OCI-LY1 (cell line): ENCODE measurements around the gene EFHD2.

Experiments used
- H2AFZ ChIP-seq: fragments of 200-600 bp; sonication (generic), shearing (Covaris generic); 2 replicates; pipeline ENCODE4 v1.6.0; 2014; ENCODE audit warnings: antibody characterized with exemption, mild to moderate bottlenecking, low read length
- H3F3A ChIP-seq: fragments of 200-600 bp; sonication (generic), shearing (Covaris generic); 2 replicates; pipeline ENCODE4 v1.6.0; 2014; ENCODE audit warnings: mild to moderate bottlenecking, antibody characterized with exemption, low read length, moderate library complexity; ENCODE audit not compliant: insufficient read depth
- H3K27ac ChIP-seq: fragments of 200-600 bp; sonication (generic); 2 replicates; pipeline ENCODE4 v1.5.1; 2014; ENCODE audit warnings: low read length, mixed run types, mild to moderate bottlenecking, low read depth; ENCODE audit not compliant: poor library complexity, severe bottlenecking
- H3K27me3 ChIP-seq: fragments of 200-600 bp; sonication (generic); 2 replicates; pipeline ENCODE4 v1.6.0; 2014; ENCODE audit warnings: antibody characterized with exemption, mild to moderate bottlenecking, low read length, moderate library complexity; ENCODE audit not compliant: insufficient read depth
- H3K36me3 ChIP-seq: fragments of 200-600 bp; sonication (generic); 2 replicates; pipeline ENCODE4 v1.6.1; 2014; ENCODE audit warnings: mild to moderate bottlenecking, antibody characterized with exemption, low read length, moderate library complexity, mixed read lengths; ENCODE audit not compliant: insufficient read depth
- H3K4me1 ChIP-seq: fragments of 200-600 bp; sonication (generic); 2 replicates; pipeline ENCODE4 v1.5.1; 2014; ENCODE audit warnings: mild to moderate bottlenecking, low read length, moderate library complexity; ENCODE audit not compliant: insufficient read depth, severe bottlenecking
- H3K4me2 ChIP-seq: fragments of 200-600 bp; sonication (generic), shearing (Covaris generic); 2 replicates; pipeline ENCODE4 v1.6.1; 2014; ENCODE audit warnings: low read length
- H3K4me3 ChIP-seq: fragments of 200-600 bp; sonication (generic); 2 replicates; pipeline ENCODE4 v1.5.1; 2014; ENCODE audit warnings: low read length, low read depth, mild to moderate bottlenecking, mixed read lengths; ENCODE audit not compliant: poor library complexity, severe bottlenecking
- H3K79me2 ChIP-seq: fragments of 200-600 bp; shearing (Covaris generic); 2 replicates; pipeline ENCODE4 v1.6.1; 2016; ENCODE audit warnings: mixed run types, low read length, mixed read lengths; ENCODE audit not compliant: insufficient read depth
- H3K9ac ChIP-seq: fragments of 200-600 bp; sonication (generic), shearing (Covaris generic); 2 replicates; pipeline ENCODE4 v1.6.1; 2014; ENCODE audit warnings: mild to moderate bottlenecking, low read length, mixed read lengths
- H3K9me2 ChIP-seq: fragments of 200-600 bp; sonication (generic), shearing (Covaris generic); 2 replicates; pipeline ENCODE4 v1.6.1; 2014; ENCODE audit warnings: low read depth, mild to moderate bottlenecking, low read length, mixed read lengths
- H3K9me3 ChIP-seq: fragments of 200-600 bp; shearing (Covaris generic); 2 replicates; pipeline ENCODE4 v1.6.1; 2014; ENCODE audit warnings: low read length, mixed read lengths
- H4K20me1 ChIP-seq: fragments of 200-600 bp; sonication (generic), shearing (Covaris generic); 2 replicates; pipeline ENCODE4 v1.6.0; 2016; ENCODE audit warnings: mild to moderate bottlenecking, low read length; ENCODE audit not compliant: insufficient read depth
- CTCF ChIP-seq: fragments of 200-600 bp; sonication (generic), shearing (Covaris generic); IDR thresholded peaks from 2 replicates; pipeline ENCODE4 v1.5.1; 2017; ENCODE audit warnings: mild to moderate bottlenecking, antibody characterized with exemption, low read length, moderate library complexity, mixed read lengths
- EZH2 ChIP-seq: fragments of 200-600 bp; sonication (generic), shearing (Covaris generic); IDR thresholded peaks from 2 replicates; pipeline ENCODE4 v1.8.0; 2017; ENCODE audit warnings: borderline replicate concordance, mixed run types, mild to moderate bottlenecking, antibody characterized with exemption, low read length, moderate library complexity, mixed read lengths

Gene EFHD2

DNA sequence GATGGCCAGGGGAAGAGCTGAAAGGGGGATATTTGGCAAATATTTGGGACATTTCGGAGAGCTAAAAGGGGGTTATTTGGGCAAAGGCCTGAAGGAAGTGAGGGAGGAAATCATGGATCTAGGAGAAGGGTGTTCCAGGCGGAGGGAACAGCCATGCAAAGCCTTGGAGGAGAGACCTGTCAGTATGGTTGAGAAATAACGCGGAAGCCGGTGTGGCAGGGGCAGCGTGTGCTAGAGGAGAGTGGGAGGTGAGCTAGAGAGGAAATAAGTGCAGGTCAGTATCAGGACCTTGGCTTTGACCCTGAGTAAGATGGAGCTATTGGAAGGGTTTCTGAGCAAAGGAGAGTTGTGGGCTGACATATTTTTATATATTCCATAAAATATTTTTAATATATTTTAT lies 31.6 kb downstream of the EFHD2 start:
- no peak overlapping the region for H2AFZ ChIP-seq

GRCh38 chr1:15442119-15442518 lies 32.4 kb downstream of the EFHD2 start:
- Histone ChIP-seq H3K4me3 (no peak overlapping the region), H3K79me2 (no peaks in the 10 kb centered on the region), H3K9ac (no peak overlapping the region), H3K27ac (no peak overlapping the region), H3K36me3 (no peaks in the 10 kb centered on the region), H4K20me1 (no peaks in the 10 kb centered on the region), H2AFZ (no peak overlapping the region), H3K4me2 (no peak overlapping the region), H3K9me2 (no peaks in the 10 kb centered on the region), H3K9me3 (no peaks in the 10 kb centered on the region), H3F3A (no peaks in the 10 kb centered on the region), H3K4me1 (no peaks in the 10 kb centered on the region), H3K27me3 (no peaks in the 10 kb centered on the region; the same call in 1 of the 2 replicates)
- TF ChIP-seq CTCF (no peak), EZH2 (no peak)

More for the DNA sequence above, 31.6 kb downstream of the EFHD2 start:
- no peaks in the 10 kb centered on the region for H4K20me1 ChIP-seq
- H3K9me2 ChIP-seq = no peaks in the 10 kb centered on the region
- no peaks in the 10 kb centered on the region for H3K36me3 ChIP-seq
- H3K79me2 ChIP-seq = no peaks in the 10 kb centered on the region
- H3F3A ChIP-seq = no peaks in the 10 kb centered on the region
- no peak overlapping the region for H3K9ac ChIP-seq
- no peaks in the 10 kb centered on the region for H3K9me3 ChIP-seq
- no peak overlapping the region for H3K27ac ChIP-seq
- no peak overlapping the region for H3K4me2 ChIP-seq
- no peak overlapping the region for H3K4me3 ChIP-seq
- H3K4me1 ChIP-seq = no peaks in the 10 kb centered on the region
- no peaks in the 10 kb centered on the region; the same call in 1 of the 2 replicates for H3K27me3 ChIP-seq
- TF ChIP-seq EZH2 = no peak
- TF ChIP-seq CTCF = no peak

DNA sequence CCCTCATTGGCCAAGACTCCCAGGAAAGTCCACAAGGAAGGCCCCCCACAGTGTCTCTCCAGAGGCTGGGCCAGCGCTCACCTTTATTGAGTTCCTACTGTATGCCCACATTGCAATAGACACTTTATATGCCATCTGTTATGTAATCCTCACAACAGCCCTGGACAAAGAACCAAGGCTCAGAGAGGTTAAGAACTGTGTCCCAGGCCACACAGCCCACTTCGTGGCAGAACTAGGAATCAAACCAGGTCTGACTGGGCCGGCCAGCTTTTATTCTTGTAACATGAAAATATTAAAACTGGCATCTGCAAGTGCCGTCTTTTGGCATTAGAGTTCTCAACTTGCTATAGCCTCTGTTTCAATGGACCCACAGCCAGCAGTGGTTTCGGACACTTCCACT lies 33.1 kb downstream of the EFHD2 start:
- Histone ChIP-seq H3K79me2 (no peaks in the 10 kb centered on the region), H3K9me2 (no peaks in the 10 kb centered on the region), H3K4me3 (no peak overlapping the region), H2AFZ (no peak overlapping the region), H3K4me2 (no peak overlapping the region), H3K36me3 (no peaks in the 10 kb centered on the region), H3K27ac (no peak overlapping the region), H3K9ac (no peak overlapping the region), H3K9me3 (no peaks in the 10 kb centered on the region), H3K27me3 (no peaks in the 10 kb centered on the region; the same call in 1 of the 2 replicates), H3K4me1 (no peaks in the 10 kb centered on the region), H4K20me1 (no peaks in the 10 kb centered on the region), H3F3A (no peaks in the 10 kb centered on the region)
- TF ChIP-seq EZH2 (no peak), CTCF (no peak)
